ENCODE data around the gene FLNC.

GRCh38 chr7:128869944-128870285, 39.7 kb downstream of the FLNC start:
- no peak for TF ChIP-seq CTCF (IDR thresholded peaks at IDR 0.05; ENCODE audit: low read depth, low read length, poor library complexity, severe bottlenecking)
- TF ChIP-seq EZH2phosphoT487 (IDR thresholded peaks at IDR 0.05; ENCODE audit: borderline replicate concordance, low read length) = no peak

Measured in DOHH2 (cell line).